Stomach smooth muscle (tissue), 2 donors: ENCODE data around the gene ATP5ME.

Experiments
- H3K27ac ChIP-seq: one replicate; pipeline ENCODE4 v1.7.0; 2013; ENCODE audit warnings: mild to moderate bottlenecking, low read length, inconsistent platforms
- H3K27me3 ChIP-seq, 2 donors: one replicate each; pipeline ENCODE4 v1.7.0; 2013; ENCODE audit warnings: low read length in 2 of 2; ENCODE audit not compliant: insufficient read depth in 2 of 2, control insufficient read depth in 1 of 2
- H3K36me3 ChIP-seq, 2 donors: one replicate each; pipeline ENCODE4 v1.7.0; 2013; ENCODE audit warnings: low read length in 2 of 2; ENCODE audit not compliant: control insufficient read depth in 2 of 2, insufficient read depth in 2 of 2
- H3K4me1 ChIP-seq: one replicate; pipeline ENCODE4 v1.7.0; 2013; ENCODE audit warnings: low read length; ENCODE audit not compliant: control insufficient read depth, insufficient read depth
- H3K4me3 ChIP-seq, 2 donors: one replicate each; pipeline ENCODE4 v1.7.0; 2013; ENCODE audit warnings: low read length in 2 of 2
- H3K9ac ChIP-seq, 2 donors: one replicate each; pipeline ENCODE4 v1.7.0; 2013; ENCODE audit warnings: low read length in 2 of 2, mild to moderate bottlenecking in 1 of 2
- H3K9me3 ChIP-seq, 2 donors: one replicate each; pipeline ENCODE4 v1.7.0; 2013; ENCODE audit warnings: low read length in 2 of 2; ENCODE audit not compliant: control insufficient read depth in 2 of 2
- donor health status: healthy.
- donor health status: Pancreatic carcinoma.

The ATP5ME gene

DNA sequence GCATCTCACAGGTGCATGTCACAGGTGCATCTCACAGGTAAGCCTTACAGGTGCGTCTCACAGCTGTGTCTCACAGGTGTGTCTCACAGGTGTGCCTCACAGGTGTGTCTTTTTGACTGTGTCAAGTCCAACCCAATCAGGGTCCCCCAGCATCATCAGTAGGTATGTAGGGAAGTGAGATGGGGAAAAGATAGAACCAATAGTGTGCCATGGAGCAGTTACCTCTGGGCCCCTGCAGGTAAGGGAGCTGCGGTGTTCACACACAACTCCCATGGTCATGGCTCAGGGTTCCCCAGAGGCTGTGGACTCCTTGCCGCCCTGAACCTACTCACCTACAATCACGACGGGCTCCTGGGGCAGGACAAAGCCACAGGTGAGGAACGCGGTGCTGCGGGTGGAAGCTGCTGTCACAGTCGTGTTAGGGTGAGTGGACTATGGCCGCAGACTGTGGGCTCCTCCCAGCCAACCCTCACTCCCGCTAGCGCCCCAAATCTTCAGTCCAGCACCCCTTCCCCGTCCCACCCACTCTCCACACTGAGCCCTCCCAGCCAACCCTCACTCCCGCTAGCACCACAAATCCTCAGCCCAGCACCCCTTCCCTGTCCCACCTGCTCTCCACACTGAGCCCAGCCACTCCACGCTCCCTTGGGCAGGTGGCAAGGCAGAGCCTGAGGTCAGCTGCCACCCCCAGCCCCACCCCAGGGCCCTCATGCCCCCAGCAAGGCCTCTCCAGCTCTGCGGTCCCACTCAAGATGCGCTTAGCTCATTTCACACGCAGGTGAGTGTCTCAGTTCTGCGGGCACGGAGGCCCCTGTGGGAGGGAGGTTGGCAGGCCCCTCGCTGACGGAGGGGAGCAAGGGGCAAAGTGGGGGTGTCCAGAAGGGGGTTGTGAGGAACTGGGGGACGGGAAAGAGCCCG, 50.8 kb downstream of the ATP5ME start:
- Histone ChIP-seq H3K27ac (no peak overlapping the region), H3K9ac (no peak overlapping the region), H3K9me3 (no peaks in the 10 kb centered on the region), H3K27me3 (peaks cover 2 to 3% of the 10 kb centered on the region in 2 donors), H3K4me3 (no peak overlapping the region), H3K36me3 (no peaks in the 10 kb centered on the region), H3K4me1 (no peaks in the 10 kb centered on the region)
